Measurements from ENCODE around the gene CTNNA2.

DNA sequence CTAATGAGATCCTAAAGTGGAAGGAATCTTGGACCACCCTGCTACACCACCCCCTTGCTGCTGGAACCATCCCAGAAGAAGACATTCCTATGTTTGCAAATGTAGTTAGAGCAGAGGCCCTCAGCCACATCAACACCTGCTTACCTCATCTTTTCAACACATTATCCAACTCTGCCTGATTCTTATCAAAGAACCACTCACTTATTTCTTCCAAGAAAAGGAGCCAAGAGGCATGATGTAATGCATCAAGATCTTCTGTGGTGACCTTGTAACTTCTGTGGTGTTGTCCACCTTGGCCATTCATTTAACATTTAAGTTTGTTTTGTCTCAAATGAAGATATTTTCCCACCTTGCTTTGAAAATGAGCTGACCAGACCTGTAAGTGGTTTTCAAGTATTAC is 338.1 kb downstream of the CTNNA2 start:
- TF ChIP-seq, protein P1, sequence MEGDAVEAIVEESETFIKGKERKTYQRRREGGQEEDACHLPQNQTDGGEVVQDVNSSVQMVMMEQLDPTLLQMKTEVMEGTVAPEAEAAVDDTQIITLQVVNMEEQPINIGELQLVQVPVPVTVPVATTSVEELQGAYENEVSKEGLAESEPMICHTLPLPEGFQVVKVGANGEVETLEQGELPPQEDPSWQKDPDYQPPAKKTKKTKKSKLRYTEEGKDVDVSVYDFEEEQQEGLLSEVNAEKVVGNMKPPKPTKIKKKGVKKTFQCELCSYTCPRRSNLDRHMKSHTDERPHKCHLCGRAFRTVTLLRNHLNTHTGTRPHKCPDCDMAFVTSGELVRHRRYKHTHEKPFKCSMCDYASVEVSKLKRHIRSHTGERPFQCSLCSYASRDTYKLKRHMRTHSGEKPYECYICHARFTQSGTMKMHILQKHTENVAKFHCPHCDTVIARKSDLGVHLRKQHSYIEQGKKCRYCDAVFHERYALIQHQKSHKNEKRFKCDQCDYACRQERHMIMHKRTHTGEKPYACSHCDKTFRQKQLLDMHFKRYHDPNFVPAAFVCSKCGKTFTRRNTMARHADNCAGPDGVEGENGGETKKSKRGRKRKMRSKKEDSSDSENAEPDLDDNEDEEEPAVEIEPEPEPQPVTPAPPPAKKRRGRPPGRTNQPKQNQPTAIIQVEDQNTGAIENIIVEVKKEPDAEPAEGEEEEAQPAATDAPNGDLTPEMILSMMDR (IDR thresholded peaks at IDR 0.05) = no peak
- no peak for TF ChIP-seq POLR2AphosphoS5 (IDR thresholded peaks at IDR 0.05)
